SKM-1 (cell line): ENCODE data around the gene AASS.

Experiments used
- DNase-seq: peaks from one replicate; lab custom pipeline; 2025; ENCODE audit not compliant: unreplicated experiment; lab: John Stamatoyannopoulos, UW

The AASS gene

DNA sequence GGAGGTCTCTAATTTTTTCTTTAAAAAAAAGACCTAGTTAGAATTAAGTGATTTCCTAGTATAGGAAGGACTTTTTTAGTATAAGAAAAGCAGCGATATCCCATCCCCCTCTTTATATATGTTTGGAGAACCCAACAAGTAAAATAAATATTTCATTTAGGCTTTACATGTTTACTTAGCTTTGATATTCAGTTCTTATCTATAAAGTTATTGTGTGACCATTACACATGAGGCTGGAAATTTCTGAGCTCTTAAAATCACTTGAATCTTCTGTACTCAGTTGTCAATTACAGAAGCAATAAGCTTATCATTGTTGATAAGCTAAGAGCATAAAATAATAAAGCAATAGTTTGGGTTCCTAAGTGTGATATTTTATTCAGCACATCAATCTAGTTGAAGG is 89.7 kb downstream of the AASS start:
- DNase-seq, result no peak

DNA sequence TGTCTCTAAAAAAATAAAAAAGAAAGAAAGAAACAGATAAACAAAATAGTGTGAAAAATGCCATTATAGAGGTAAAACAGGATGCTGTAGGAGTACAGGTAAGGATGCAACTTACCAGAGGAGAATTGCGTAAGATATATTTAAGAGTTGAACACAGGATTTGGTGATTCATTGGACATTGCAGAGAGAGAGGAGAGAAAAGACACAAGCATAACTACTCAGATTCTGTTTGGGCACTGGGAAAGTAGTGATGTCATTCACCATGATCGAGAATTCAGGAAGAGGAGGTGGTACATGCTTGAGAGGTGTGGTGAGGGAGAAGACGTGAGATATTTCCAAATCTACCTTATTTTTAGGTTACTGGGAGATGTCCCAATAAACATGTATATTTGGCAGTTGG is 97.6 kb downstream of the AASS start:
- DNase-seq, result no peak

DNA sequence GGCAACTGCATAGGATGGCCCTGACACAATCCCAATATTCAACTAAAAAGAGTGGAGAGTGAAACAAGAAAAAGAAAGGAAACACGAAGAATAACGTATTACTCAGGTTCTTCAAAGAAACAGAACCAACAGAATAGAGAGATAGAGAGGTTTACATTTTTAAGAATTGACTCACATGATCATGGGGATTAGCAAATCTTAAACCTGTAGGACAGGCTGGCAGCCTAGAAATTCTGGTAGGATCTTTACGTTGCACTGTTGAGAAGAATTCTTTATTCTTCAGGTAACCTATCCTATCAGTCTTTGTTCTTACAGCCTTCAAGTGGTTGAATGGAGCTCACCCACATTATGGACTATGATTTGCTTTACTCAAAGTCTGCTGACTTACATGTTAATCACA is 103.9 kb downstream of the AASS start:
- DNase-seq, result no peak

DNA sequence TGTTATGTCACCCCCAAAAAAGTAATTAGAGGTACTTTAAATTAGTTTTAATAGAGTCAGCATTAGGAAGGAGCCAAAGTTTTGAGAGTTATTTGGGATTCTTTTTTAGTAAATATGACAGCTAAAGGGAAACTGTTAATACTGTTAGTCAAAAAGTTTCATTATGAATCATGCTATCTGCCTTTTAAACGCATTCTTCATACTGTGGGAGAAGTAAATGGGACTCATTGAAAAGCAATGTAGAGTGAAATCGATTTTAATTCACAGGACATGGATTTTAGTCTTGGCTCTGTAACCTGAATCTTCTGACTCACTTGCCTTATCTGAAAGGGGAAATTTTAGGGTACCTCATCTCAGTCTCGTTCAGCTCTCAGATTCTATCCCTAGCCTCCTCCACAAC is 105.1 kb downstream of the AASS start:
- DNase-seq, result no peak

DNA sequence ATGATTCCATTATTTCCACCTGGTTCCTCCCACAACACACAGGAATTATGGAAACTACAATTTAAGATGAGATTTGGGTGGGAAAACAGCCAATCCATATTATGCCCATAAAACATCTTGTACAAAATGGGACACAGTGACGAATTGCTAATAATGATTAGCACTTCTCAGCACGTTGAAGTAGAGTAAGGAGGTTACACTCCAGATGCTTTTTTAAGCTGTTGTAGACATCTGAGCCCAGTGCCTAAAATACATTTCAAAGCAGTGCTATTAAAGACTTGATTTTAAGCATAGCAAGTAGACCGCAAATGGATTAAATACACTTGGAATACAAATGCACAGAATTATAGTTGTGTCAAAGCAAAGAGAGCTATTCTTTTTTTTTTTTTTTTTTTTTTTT is 105.9 kb downstream of the AASS start:
- DNase-seq, result no peak

DNA sequence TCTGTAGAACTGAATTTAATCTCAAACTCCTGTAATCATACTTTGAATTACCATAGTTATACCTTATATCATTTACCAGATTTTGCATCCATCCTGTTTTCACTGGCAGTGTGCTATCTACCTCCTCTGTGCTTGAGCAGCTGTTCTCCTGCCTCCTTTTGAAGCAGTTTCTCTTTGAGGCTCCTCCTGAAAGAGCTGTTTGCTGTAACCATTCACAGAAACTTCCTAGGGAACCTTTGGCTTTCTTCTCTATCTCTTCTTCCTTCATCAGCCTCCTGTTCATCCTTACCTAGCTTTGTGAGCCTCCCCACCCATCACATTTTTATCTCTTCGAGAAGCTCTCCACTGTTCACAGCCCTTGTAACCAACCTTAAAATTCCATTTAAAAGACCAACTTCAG is 108.2 kb downstream of the AASS start:
- DNase-seq, result no peak

DNA sequence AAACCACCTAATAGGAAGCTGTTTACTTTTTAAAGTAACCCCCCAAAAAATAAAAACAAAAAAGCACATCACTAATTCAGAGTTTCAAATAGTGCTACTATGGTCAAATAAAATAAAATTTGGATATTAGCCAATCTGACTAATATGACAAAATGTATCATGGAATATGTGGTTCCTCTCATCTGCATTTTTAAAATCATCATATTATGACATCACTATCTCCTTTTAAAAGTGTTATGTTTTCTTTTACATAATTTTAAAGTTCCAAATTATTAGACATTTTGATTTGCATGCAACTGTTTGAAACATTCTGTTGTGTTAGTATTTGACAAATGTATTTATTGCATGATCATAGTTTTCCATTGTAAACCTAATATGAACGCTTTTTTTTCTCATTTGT is 110.4 kb downstream of the AASS start:
- no peak for DNase-seq

DNA sequence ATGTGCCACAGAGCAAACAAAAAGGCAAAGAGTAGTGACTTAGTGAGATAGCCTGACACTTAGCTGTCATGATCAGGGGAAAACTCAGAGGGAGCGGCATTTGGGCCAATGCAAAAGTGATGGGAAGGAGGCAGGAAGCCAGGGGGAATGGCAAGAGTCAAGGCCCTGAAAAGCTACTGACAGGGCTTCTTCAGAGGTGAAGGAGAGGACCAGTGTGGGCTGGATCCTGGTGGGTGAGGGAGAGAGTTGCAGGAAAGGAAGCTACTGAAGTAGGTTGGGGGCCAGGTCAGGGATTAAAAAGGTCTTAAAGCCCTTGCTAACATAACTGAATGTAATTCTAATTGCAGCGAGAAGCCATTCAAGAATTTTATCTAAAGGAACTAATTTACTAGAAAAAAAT is 117.0 kb downstream of the AASS start:
- DNase-seq, result no peak
